HepG2 (cell line): ENCODE measurements around the gene ECE2. TPM values are rescaled to one million over a fixed set of nuclear protein-coding genes. Genes with fewer than 3 reads are reported as not detected.

Experiments
- ARID2 ChIP-seq: sonication (generic); formaldehyde crosslinking; IDR thresholded peaks from 2 replicates; pipeline ENCODE4 v1.8.1; 2022; ENCODE audit warnings: mild to moderate bottlenecking, missing genetic modification reagents, borderline replicate concordance
- BRD4 ChIP-seq: sonication (generic); formaldehyde crosslinking; IDR thresholded peaks from 2 replicates; pipeline ENCODE4 v1.4.0; 2020; ENCODE audit warnings: missing genetic modification reagents
- DRAP1 ChIP-seq: IDR thresholded peaks from 2 replicates; pipeline ENCODE4 v1.6.1; 2016; ENCODE audit warnings: missing genetic modification reagents, missing compliant biosample characterization
- MIER3 ChIP-seq: IDR thresholded peaks from 2 replicates; pipeline ENCODE4 v1.6.1; 2016; ENCODE audit warnings: missing compliant biosample characterization, borderline replicate concordance
- MYC ChIP-seq: sonication (generic); formaldehyde crosslinking; IDR thresholded peaks from 2 replicates; pipeline ENCODE4 v1.9.0; 2021; ENCODE audit warnings: missing genetic modification reagents, borderline replicate concordance
- NR2F6 ChIP-seq, 2 experiments: IDR thresholded peaks; 2 replicates each; pipeline ENCODE4 v1.6.1; 2016; ENCODE audit warnings: antibody characterized with exemption in 1 of 2, mild to moderate bottlenecking in 1 of 2
- PHF5A ChIP-seq: IDR thresholded peaks from one replicate; pipeline ENCODE4 v1.6.1; 2018; ENCODE audit warnings: low read depth, missing genetic modification reagents; ENCODE audit not compliant: unreplicated experiment
- RBFOX2 ChIP-seq: fragments of 200-400 bp; formaldehyde crosslinking; IDR thresholded peaks from 2 replicates; pipeline ENCODE4 v1.6.1; 2017; ENCODE audit warnings: low read depth, mild to moderate bottlenecking, low read length
- RFXANK ChIP-seq: IDR thresholded peaks from 2 replicates; pipeline ENCODE4 v1.6.1; 2016
- RFXAP ChIP-seq: sonication (generic); formaldehyde crosslinking; IDR thresholded peaks from 2 replicates; pipeline ENCODE4 v1.4.0; 2020; ENCODE audit warnings: missing genetic modification reagents, borderline replicate concordance
- ZFP36 ChIP-seq: fragments of 150-350 bp; IDR thresholded peaks from 2 replicates; pipeline ENCODE4 v1.6.1; 2018; ENCODE audit warnings: borderline replicate concordance, low read length, low read depth; ENCODE audit not compliant: partially characterized antibody
- ZFP41 ChIP-seq: sonication (generic); formaldehyde crosslinking; IDR thresholded peaks from 2 replicates; pipeline ENCODE4 v1.4.0; 2020; ENCODE audit warnings: mild to moderate bottlenecking, missing genetic modification reagents, borderline replicate concordance
- ZNF207 ChIP-seq: fragments of 450-650 bp; IDR thresholded peaks from 2 replicates; pipeline ENCODE4 v1.6.1; 2016; ENCODE audit warnings: antibody characterized with exemption, borderline replicate concordance
- ZNF251 ChIP-seq: sonication (generic); formaldehyde crosslinking; IDR thresholded peaks from 2 replicates; pipeline ENCODE4 v1.9.0; 2021; ENCODE audit warnings: mild to moderate bottlenecking, missing genetic modification reagents
- ZNF615 ChIP-seq: sonication (generic); formaldehyde crosslinking; IDR thresholded peaks from 2 replicates; pipeline ENCODE4 v1.5.0; 2020; ENCODE audit warnings: mild to moderate bottlenecking, missing genetic modification reagents, borderline replicate concordance
- ZNF703 ChIP-seq: sonication (generic); formaldehyde crosslinking; IDR thresholded peaks from 2 replicates; pipeline ENCODE4 v1.5.1; 2020; ENCODE audit warnings: missing genetic modification reagents, mild to moderate bottlenecking, moderate library complexity, borderline replicate concordance
- polyA plus RNA-seq, 8 experiments: library from polyadenylated mRNA; depleted of rRNA in 3 of 8; stranded (reverse) in 7 of 8; unstranded in 1 of 8; fragments of >200 nt; fragmentation: Illumina TruSeq in 4 of 8; extraction: Trizol in 4 of 8; gene quantifications; 2 replicates each; pipeline versions ENCODE4 v1.2.1 to v1.2.3, GENCODE V29; 2011 to 2016; ENCODE audit warnings: low read depth in 4 of 8, missing spikeins in 1 of 8, mixed read lengths in 1 of 8; ENCODE audit not compliant: insufficient read depth in 1 of 8
- total RNA-seq, 5 experiments: library from RNA; depleted of rRNA; stranded (reverse); fragments of >200 nt; fragmentation: Illumina TruSeq; extraction: Trizol; gene quantifications; 2 replicates each; pipeline ENCODE4 v1.2.3, GENCODE V29; 2016; ENCODE audit warnings: low read depth in 1 of 5
- TF ChIP-seq, protein P1 (sequence below): sonication (generic); formaldehyde crosslinking; IDR thresholded peaks from 2 replicates; pipeline ENCODE4 v1.4.0; 2020; ENCODE audit warnings: missing genetic modification reagents; ENCODE audit errors: not compliant biosample characterization
- TF ChIP-seq, protein P2 (sequence below): sonication (generic); formaldehyde crosslinking; IDR thresholded peaks from 2 replicates; pipeline ENCODE4 v1.4.0; 2020; ENCODE audit warnings: missing genetic modification reagents
- TF ChIP-seq, protein P3 (sequence below): sonication (generic); formaldehyde crosslinking; IDR thresholded peaks from 2 replicates; pipeline ENCODE4 v1.5.0; 2020; ENCODE audit warnings: mild to moderate bottlenecking, missing genetic modification reagents
- TF ChIP-seq, protein P4 (sequence below): sonication (generic); formaldehyde crosslinking; IDR thresholded peaks from 2 replicates; pipeline ENCODE4 v1.4.0; 2020; ENCODE audit warnings: missing genetic modification reagents

ECE2 gene
- total and polyA plus RNA-seq, 2 of the 13 experiments (the other 11 are each of a cell fraction or from before 2014, with no cell fraction given): not detected

DNA sequence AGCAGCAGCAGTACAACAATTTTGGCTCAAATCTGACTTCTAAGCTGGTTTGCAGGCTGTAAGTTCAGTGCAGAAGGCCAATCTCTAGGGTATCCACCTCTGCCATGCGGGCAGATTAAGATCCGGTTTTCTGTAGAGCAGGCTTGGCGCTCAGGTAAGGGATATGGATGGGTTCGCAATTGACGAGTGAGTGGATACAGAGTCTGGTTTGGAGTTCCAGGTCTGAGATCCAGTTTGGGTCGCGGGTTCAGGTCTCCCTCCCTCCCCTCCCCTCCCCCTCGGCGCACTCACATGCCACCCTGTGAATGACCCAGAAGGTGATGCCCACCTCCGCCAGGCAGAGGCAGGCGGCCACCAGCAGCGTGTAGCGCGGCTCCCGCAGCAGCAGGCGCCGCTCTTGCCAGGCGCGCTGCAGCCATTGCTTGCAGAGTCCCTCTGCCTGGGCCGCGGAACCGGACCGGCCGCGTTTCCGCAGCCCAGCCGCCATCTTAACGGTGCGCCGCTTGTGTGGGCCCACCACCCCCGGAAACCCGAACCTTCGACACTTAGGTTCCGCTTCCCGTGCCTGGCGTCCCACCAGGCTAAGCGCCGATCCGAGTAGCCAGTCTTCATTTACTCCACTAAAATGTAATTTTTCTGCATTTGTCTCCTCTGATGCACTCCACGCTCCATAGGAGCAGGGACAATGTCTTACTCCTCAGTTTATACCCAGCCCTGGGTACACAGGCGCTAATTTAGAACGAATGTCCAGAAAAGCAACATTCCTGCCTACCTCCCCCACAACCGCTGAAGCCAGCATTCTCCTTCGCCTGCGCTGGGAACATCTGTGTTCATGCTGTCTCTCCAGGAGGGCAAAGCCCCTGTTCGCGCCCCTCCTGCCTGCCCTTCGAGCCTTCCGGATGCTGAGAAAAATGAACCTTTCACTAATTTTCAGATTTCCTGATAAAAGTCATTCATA, 27.1 kb upstream of the ECE2 start, which contains the start of gene ALG3 (continued):
- TF ChIP-seq PHF5A (CRISPR knock-in tag): no peak
- TF ChIP-seq RFXANK (CRISPR knock-in tag): no peak
- TF ChIP-seq ZFP41 (CRISPR knock-in tag): no peak
- no peak for TF ChIP-seq ARID2 (CRISPR knock-in tag)
- no peak for TF ChIP-seq ZNF251 (CRISPR knock-in tag)
- TF ChIP-seq ZNF615: no peak
- no peak; the same call in 1 of the 2 replicates for TF ChIP-seq RFXAP (CRISPR knock-in tag)
- TF ChIP-seq DRAP1 (CRISPR knock-in tag): 0 out of 2 replicates have a peak, but pooled peaks have one; percentile 69
- TF ChIP-seq, protein P1, sequence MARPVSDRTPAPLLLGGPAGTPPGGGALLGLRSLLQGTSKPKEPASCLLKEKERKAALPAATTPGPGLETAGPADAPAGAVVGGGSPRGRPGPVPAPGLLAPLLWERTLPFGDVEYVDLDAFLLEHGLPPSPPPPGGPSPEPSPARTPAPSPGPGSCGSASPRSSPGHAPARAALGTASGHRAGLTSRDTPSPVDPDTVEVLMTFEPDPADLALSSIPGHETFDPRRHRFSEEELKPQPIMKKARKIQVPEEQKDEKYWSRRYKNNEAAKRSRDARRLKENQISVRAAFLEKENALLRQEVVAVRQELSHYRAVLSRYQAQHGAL: peak; percentile 84
- TF ChIP-seq, protein P2, sequence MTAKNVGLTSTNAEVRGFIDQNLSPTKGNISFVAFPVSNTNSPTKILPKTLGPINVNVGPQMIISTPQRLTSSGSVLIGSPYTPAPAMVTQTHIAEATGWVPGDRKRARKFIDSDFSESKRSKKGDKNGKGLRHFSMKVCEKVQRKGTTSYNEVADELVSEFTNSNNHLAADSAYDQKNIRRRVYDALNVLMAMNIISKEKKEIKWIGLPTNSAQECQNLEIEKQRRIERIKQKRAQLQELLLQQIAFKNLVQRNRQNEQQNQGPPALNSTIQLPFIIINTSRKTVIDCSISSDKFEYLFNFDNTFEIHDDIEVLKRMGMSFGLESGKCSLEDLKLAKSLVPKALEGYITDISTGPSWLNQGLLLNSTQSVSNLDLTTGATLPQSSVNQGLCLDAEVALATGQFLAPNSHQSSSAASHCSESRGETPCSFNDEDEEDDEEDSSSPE (CRISPR knock-in tag): peak; percentile 42
- no peak; the same call in 1 of the 2 replicates for TF ChIP-seq NR2F6 (IDR thresholded peaks at IDR 0.05)
- TF ChIP-seq NR2F6 (CRISPR knock-in tag; IDR thresholded peaks at IDR 0.05): 0 out of 2 replicates have a peak, but pooled peaks have one; percentile 15
- peak; percentile 97 for TF ChIP-seq RBFOX2
- TF ChIP-seq ZNF207: no peak
- TF ChIP-seq BRD4 (CRISPR knock-in tag): peak; percentile 99
- TF ChIP-seq ZFP36: no peak
- TF ChIP-seq, protein P3, sequence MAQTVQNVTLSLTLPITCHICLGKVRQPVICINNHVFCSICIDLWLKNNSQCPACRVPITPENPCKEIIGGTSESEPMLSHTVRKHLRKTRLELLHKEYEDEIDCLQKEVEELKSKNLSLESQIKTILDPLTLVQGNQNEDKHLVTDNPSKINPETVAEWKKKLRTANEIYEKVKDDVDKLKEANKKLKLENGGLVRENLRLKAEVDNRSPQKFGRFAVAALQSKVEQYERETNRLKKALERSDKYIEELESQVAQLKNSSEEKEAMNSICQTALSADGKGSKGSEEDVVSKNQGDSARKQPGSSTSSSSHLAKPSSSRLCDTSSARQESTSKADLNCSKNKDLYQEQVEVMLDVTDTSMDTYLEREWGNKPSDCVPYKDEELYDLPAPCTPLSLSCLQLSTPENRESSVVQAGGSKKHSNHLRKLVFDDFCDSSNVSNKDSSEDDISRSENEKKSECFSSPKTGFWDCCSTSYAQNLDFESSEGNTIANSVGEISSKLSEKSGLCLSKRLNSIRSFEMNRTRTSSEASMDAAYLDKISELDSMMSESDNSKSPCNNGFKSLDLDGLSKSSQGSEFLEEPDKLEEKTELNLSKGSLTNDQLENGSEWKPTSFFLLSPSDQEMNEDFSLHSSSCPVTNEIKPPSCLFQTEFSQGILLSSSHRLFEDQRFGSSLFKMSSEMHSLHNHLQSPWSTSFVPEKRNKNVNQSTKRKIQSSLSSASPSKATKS (CRISPR knock-in tag): no peak
- peak; percentile 63; the same call in 1 of the 2 replicates for TF ChIP-seq MIER3 (CRISPR knock-in tag)
- TF ChIP-seq ZNF703 (CRISPR knock-in tag): no peak
- TF ChIP-seq, protein P4, sequence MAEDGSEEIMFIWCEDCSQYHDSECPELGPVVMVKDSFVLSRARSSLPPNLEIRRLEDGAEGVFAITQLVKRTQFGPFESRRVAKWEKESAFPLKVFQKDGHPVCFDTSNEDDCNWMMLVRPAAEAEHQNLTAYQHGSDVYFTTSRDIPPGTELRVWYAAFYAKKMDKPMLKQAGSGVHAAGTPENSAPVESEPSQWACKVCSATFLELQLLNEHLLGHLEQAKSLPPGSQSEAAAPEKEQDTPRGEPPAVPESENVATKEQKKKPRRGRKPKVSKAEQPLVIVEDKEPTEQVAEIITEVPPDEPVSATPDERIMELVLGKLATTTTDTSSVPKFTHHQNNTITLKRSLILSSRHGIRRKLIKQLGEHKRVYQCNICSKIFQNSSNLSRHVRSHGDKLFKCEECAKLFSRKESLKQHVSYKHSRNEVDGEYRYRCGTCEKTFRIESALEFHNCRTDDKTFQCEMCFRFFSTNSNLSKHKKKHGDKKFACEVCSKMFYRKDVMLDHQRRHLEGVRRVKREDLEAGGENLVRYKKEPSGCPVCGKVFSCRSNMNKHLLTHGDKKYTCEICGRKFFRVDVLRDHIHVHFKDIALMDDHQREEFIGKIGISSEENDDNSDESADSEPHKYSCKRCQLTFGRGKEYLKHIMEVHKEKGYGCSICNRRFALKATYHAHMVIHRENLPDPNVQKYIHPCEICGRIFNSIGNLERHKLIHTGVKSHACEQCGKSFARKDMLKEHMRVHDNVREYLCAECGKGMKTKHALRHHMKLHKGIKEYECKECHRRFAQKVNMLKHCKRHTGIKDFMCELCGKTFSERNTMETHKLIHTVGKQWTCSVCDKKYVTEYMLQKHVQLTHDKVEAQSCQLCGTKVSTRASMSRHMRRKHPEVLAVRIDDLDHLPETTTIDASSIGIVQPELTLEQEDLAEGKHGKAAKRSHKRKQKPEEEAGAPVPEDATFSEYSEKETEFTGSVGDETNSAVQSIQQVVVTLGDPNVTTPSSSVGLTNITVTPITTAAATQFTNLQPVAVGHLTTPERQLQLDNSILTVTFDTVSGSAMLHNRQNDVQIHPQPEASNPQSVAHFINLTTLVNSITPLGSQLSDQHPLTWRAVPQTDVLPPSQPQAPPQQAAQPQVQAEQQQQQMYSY (CRISPR knock-in tag): peak; percentile 54
- TF ChIP-seq MYC (CRISPR knock-in tag): peak; percentile 97
